Glomerular visceral epithelial cell (primary cell): ENCODE results near the gene CNKSR1.

Experiments used
- DNase-seq: peaks from one replicate; pipeline ENCODE4 v3.0.0-alpha.2; 2016; ENCODE audit errors: extremely low spot score

The CNKSR1 gene, protein sequence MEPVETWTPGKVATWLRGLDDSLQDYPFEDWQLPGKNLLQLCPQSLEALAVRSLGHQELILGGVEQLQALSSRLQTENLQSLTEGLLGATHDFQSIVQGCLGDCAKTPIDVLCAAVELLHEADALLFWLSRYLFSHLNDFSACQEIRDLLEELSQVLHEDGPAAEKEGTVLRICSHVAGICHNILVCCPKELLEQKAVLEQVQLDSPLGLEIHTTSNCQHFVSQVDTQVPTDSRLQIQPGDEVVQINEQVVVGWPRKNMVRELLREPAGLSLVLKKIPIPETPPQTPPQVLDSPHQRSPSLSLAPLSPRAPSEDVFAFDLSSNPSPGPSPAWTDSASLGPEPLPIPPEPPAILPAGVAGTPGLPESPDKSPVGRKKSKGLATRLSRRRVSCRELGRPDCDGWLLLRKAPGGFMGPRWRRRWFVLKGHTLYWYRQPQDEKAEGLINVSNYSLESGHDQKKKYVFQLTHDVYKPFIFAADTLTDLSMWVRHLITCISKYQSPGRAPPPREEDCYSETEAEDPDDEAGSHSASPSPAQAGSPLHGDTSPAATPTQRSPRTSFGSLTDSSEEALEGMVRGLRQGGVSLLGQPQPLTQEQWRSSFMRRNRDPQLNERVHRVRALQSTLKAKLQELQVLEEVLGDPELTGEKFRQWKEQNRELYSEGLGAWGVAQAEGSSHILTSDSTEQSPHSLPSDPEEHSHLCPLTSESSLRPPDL

DNA sequence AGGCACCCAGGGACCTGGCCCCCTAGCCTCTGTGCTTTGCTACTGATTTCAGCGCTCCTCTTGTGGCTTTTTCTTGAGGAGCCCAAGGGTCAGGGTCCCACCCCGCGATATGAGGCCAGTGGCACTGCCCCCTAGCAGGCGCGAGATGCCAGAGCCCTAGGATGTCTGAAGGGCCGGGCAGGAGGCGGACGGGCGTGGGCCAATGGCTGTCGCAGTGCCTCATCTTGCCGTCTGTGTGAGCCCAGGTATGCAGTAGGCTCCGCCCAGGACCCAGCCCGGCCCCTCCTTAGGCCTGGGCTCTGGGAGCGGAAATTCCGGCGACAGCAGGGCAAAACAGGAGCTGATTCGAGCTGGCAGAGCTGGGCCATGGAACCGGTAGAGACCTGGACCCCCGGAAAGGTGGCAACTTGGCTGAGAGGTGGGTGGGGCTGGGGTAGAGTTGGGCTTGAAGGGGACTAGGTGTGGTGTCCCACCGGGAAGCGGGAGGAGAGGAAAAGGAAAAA lies at the start of gene CNKSR1:
Gene CNKSR1, plus strand, starts transcription at position 310 of the 503 bp plus-strand sequence. Its CDS starts 57 bp downstream, at position 367.
- no peak for DNase-seq

DNA sequence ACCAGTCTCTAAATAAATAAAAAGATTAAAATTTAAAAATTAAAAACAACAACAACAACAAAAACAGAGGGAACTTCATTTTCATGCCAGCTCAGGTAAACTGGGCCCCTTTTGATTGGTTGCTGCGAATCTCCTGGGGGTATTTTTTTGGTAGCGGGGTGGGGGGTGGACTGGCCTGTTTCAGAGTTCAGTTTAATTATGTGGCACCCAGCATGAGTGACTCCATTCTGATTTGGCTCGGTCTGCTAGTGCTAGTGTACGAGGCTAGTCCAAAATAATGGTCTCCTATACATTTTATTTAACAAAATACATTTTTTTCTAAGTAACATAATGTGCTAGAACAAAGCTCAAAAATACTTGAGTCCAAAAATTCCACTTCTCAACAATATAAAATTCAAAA lies 47.5 kb upstream of the CNKSR1 start:
- no peak for DNase-seq

DNA sequence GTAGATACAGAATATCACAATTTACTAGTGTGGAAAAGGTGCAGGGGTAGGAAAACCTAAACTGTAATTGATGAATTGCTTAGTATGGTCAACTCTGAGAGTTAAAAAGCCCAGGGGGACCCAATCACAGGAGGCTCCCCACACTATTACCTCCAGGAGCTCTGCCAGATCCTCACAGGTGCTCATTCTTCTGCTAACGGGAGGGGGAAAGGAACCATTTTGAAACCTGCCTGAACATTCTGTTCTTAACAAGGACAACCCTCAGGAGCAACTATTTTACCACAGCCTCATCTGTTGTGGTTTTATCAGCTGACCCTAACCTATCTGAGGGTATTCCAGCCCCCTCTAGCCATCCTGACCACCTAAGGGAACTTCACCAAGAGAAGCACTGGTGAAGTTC lies 46.6 kb upstream of the CNKSR1 start:
- no peak for DNase-seq

DNA sequence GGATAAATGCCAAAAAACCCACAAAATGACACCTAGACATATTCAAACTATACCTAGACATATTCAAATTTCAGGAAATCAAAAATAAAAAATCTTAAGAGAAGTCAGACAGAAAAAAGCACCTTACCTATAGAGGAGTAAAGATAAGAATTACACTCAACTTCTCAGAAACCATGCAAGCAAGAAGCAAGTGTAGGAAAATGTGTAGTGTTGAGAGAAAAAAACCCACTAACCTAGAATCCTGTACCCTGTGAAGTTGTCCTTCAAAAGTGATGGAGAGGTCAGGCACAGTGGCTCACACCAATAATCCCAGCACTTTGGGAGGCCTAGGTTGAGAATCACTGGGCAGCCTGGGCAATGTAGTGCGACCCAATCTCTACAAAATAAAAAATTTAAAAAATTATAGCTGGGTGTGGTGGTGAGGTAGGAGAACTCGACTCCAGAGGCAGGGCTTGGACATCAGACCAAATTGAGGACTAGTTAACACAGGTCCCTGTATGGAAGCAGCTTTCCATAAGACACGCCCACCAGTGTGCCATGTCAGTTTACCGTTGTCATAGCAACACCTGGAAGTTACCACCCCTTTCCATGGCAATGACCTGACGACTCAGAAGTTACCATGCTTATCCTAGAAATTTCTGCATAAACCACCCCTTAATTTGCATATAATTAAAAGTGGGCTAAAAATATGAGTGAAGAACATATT lies 45.0 kb upstream of the CNKSR1 start:
- DNase-seq = no peak

DNA sequence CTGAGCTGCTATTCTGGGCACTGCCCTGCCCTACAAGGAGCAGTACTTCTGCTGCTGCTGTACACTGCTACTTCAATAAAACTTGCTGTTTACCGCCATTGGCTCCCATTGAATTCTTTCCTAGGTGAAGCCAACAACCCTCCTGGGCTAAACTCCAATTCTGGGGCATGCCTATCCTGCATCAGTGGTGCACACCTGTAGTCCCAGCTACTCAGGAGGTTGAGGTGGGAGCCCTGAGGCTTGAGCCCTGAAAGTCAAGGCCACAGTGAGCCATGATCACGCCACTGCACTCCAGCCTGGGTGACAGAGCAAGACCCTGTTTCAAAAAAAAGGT lies 44.5 kb upstream of the CNKSR1 start:
- no peak for DNase-seq

DNA sequence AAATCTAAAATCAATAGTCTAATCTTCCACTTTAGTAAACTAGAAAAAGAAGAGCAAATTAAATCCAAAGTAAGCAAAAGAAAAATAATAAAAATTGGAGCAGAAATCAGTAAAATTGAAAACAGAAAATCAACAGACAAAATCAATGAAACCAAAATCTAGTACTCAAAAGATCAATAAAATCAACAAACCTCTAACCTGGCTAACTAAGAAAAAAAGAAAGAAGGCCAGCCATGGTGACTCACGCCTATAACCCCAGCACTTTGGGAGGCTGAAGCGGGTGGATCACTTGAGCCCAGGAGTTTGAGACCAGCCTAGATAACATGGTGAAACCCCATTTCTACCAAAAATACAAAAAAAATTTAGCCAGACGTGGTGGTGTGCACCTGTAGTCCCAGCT lies 42.8 kb upstream of the CNKSR1 start:
- DNase-seq = no peak

DNA sequence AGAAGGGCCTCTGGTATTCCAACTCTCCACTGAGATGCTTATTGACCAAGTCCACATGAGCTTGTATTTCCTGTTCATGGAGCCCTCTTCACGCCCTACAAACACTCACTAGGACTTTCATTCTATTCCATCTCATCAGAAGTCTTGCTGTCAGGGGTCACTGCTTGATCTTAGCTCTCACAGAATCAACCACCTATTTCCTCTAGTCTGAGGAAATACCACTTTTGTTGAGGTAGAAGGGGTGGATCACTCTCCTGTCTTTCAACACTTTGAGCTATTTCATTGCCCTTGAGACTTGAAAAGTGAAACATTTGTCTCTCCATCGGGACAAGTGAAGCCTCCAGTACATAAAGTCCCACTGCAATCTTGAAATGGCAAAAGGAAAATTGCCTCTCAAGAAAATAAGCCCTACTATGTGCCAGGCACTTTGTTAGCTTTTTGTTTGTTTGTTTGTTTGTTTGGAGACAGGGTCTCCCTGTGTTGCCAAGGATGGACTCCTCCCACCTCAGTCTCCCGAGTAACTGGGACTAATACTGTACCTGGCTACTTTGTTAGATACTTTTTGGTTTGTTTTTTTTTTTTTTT lies 38.2 kb upstream of the CNKSR1 start:
- no peak for DNase-seq

DNA sequence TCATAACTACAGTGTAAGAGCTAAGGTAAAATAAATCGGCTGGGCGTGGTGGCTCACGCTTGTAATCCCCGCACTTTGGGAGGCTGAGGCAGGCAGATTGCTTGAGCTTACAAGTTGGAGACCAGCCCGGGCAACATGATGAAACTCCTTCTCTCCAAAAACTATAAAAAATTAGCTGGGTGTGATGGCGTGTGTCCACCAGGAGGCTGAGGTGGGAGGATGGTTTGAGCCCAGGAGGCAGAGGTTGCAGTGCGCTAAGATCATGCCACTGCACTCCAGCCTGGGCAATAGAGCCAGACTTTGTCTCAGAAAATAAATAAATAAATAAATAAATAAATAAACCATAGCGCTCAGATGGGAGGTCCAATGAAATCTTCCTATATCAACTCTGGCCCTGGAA lies 35.1 kb upstream of the CNKSR1 start:
- no peak for DNase-seq

DNA sequence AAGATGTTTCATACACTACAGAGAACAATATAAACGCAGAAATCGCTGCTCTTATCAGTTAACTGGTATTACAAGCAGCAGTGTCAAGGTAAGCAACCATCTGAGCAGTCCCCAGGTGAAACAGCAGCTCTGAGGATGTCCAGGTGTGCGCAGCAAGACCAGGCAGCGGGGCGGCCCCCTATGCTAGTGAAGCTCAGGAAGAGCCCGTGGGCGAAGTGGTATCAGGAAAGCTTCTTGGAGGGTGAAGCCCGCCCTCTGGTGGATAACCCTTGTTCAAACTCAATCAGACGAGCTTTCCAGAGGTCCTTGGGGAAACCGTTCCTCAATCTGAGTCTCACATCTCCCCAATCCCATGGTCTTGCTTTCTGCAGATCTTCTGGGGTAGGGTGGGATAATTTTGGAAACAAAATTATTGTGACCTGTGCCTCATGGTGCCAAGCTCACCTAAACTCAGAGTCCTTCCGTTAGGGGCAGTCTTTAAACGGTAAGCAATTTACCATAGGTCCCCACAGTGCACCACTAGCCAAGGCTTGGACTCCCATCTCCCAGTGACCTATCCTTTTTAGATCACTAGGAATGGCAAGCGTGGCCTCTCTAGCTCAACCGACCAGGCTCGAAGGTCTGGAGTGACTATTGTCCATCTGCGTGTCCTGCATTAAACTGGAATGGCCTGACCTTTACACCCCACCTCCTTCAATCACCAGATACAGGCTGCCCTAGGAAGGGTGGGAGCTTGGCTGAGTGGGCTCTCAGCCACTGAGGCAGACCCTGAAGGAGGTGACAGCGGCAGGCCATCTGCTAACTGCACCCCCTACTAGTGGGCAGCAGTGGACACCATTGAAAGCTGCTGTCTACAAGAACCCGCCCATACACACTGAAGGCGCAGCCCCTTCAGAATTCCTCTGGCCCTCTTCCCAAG lies 32.0 kb upstream of the CNKSR1 start:
- peak; percentile 78 for DNase-seq

DNA sequence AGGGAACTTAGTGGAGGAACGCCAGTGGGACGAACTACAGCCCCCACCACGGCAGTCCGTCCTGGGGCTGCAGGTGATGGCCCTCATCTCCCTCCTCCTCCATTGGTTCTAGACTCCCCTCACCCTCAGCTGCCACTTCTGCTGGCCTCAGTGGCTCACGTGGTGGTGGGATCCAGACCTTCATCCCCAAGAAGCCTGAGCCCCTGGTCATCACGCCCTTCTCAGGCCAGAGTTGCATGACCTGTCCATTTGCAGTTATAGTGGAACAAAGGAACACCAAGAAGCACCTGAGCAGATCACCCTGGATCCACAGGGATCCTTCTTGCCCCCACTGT lies 31.4 kb upstream of the CNKSR1 start:
- DNase-seq = no peak

DNA sequence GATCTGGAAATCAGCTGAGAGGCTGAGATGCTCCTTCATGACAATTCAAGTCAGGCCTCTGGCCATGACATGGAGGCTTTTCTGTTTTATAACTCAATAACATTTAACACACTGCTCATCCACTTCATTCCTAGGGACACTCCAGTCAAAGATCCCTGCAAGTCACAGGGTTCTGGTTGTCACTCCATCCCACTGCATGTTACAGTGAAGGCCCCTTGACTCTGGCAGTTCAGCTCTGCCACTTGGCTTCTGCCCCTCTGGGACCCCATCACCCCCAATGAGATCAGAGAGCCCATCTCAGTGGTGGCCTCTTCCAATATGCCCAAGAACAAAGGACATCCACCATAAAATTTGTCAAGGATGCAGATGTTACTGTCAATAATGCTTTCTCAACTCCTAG lies 28.4 kb upstream of the CNKSR1 start:
- no peak for DNase-seq

DNA sequence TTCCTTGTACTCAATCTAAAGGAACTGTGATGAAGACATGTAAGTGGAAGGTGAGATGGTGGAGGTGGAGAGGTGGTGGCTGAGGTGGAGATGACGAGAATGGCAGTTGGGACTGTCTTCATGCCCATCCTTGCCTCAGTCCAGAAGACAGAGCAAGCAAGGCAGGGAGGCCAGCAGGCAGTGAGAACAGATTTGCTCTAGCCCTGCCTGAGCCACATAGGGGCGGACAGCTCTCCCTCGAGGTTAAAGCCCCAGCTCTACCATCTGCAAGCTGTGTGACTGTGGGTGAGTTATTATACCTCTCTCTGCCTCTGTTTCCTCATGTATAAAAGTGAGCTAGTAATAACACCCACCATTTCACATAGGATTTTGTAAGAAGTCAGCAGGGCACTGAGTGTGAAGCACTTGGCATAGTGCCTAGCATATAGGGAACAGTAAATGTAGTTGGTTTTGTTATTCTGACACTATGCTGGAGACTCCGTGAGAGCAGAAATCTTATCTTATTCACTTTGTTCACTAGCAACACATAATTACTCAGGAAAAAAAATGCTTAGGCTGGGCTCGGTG lies 23.2 kb upstream of the CNKSR1 start:
- DNase-seq = no peak

DNA sequence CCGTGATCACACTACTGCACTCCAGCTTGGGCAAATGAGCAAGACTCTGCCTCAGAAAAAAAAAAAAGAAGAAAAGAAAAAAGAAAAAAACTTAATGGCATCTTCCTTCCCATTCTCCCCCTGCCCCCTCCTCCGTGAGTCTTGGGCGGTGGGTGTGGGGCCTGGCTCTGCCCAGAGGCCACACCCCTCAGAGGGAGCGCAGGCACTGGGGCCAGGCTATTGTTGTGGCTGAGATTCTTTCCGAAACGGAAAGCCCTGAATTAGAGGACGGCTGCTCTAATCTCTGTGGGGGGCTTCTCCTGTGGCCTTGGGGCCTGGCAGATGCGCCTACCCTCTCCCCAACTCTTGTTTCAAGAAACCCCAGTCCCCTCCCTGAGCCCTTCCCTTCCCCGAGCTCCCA lies 22.5 kb upstream of the CNKSR1 start:
- no peak for DNase-seq

DNA sequence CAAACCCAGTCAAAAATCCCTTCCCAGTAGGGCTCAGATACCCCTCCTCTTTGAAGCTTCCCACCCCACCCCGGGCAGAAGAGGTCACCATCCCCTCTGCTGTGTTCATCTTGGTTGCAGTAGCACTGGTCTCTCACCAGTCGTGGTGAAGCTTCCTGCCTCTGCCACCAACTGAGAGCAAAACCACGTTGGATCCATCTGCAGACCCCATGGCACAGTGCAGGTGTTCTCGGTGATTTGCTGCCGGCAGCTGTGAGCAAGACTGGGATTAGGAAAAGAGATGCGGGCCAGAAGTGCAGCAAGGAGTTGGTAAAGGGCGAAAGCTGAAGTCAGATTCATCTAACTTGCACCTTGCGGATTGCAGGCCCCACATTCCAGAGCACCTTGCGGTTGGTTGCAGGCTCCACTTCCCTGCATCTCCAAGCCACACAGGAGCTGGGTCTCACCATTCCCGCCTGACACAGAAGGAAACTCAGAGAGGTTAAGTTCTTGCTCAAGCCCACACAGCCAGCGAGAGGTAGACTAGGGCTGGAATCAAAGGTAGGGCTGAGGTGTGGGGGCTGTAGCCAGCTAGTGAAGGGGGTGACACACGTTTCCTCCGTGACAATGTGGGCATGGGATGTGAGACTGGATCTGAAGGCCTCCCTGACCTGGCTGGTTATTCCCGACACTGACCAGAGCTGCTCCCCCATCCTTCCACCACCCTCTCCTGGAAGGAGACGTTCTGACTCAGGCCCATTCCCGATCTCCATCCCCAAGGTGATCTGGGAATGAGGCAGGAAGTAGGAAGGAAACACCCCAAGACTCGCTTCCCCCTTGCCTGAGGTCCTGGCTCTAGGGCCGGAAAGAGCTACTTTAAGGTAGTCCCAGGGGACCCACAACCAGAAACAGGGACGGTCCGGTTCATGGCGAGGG lies 21.7 kb upstream of the CNKSR1 start:
- no peak for DNase-seq

DNA sequence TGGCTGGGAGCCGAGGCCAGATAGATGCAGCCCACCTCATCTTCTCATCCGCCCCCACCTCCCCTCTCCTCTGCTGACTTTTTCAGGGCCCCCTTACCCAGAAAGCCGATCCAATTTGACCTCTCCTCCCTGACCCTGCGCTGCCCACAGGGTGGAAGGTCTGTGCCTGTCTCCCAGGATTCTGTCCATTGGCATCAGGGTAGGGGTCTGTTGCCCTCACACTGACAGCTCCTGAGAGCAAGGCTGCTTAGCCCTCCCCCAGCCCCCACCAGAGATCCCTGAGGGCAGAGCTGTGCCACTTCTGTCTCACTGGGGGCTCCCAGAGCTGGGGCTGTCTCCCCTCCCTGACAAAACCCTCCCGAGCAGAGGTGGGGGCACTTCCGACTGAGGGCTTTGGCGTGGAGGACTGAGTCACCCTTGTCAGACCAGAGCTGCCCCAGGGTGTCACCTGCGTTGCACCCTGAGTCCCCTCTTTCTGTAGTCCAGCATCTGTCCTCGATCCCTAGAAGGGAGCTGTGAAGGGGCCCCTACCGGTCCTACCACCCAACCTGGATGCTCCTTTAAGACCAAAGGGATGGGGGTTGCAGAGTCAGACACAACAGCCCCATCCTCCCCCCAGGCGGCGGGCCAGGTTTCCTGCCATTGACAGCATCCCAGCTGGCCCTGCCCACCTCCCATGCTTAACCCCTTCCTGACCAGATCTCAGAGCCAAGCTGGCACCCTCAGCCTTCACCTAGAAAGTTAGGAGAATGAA lies 20.8 kb upstream of the CNKSR1 start:
- DNase-seq = peak; percentile 18

DNA sequence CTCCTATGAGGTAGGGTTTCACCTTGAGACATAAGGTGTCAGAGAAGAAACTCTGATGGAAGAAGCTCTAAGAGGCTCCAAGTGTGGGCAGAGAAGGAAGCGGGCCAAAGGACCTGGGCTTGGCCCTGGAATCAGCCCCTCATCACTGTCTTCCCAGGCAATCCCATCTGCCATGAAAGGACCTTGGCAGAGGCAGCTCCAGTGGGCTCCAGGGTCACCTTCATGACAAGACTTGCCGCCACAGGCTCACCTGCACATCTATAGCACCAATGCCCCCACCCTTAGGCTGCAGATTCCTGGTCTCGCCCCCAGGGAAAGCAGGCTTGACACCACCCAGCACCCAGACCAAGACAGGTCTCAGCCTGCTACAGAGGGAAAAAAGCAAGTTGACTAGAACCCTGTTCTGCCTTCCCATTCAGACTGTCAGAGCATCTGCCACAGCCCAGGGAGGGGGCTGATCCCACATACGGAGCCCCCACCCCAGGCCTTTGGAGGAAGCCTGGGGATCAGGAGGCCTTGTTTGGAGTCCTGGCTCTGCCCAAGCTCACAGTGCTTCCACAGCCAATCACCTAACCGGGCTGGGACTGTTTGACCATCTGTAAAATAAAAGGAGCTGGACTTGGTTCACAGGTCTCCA lies 18.9 kb upstream of the CNKSR1 start:
- no peak for DNase-seq

DNA sequence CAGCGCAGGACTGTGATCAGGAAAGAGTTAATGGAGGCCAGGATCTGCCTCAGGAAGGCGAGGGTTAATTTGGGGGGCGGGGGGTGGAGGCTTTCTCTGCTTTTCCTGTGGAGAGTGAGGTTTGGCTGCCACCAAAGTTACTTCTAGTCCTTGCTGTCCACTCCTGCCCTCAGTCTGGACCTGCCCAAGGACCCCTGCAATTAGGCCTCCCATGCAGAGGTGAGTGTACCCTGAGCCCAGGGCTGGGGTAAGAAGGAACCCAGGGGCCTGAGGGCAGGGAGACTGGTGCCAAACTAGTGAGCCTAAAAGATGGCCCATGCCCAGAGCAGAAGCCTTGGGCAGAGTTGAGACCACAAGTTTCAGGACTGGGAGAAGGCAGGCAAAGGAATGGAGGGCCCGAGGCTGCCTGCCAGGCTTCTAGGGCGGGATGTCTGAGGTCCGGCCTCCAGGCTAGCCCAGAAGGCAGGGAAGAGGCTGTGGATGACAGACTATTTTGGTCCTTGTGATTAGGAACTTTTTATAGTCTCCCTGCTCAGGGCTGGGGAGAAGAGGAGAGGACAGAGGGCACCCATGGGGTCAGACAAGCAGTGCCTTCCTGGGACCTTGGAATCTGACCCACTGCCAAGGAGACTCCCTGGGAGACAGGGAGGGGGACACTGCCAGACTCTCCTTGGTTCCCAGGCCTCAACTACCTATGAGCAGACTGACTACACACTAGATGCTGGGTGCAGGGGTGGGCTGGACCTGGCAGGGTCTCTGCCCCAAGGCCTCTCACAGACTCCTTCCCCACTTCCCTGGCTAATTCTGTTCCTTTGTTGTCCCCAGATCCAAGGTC lies 18.2 kb upstream of the CNKSR1 start, which contains the start of gene FAM110D:
Gene FAM110D, plus strand, starts transcription at position 172 of the 835 bp plus-strand sequence. CDS start 2,213 bp downstream, outside the sequence.
- no peak for DNase-seq

DNA sequence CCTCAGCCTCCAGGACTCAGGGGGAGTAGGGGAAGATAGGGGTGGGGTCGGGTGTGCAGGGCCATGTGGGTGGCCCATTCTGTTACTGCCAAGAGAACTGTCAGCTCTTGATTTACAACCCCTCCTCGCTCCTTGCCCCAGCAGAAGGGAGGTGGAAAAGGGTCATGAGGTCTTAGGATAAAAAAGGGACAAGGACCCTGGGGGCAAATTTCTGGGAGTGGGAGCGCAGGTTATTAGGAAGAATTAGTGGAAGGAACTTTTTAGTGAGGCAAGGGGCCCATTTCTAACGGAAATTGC lies 17.6 kb upstream of the CNKSR1 start:
- DNase-seq = no peak
